COLO668 (cell line): ENCODE results near the gene SUDS3.
"Not testable (repeated sequence)": the region's sequence is repeated elsewhere in the genome, so short reads cannot be mapped to it uniquely, and the experiment has no call there.

ENCODE experiments used
- DNase-seq: peaks from one replicate; lab custom pipeline; 2025; ENCODE audit not compliant: unreplicated experiment; lab: John Stamatoyannopoulos, UW

The SUDS3 gene

DNA sequence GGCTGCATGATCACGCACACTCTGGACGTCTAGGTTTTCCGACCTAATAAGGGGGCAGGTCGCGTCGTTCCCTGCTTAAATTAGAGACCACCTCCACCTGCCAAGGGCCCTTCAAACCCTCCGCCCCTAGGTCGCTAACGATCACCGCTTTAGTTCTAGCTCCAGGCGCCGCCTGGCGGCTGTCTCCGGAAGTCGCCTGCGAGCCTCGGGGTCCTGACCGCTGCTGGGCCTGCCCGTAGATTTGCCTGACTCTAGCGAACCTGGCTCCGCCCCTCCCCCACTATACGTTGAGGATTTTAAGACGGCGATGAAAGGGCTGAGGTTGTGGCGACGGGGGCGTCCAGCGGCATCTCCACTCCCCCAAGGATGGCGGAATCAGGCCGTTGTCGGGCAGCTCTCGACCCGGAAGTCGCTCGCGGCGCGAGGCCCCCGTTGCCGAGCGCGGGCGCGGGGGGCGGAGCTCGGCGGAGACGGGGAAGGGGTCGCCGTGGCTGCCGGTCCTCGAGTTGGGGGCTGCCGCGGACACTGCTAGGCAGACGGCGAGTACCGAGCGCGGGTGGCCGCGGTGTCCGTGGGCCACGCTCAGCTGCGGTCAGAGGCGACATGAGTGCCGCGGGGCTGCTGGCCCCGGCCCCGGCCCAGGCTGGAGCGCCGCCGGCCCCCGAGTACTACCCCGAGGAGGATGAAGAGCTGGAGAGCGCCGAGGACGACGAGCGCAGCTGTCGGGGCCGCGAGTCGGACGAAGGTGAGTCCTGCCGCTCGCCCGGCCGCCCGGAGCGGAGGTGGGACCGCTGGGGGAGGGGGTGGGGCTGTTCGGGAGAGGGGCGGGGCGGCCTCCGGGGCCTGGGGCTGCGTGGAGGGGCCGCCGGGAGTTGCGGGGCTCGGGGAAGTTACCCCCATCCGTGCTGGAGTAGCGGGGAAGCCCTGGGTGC lies at the start of gene SUDS3:
TSS of gene SUDS3 (plus strand) at position 467 of the 932 bp plus-strand sequence. CDS start at position 604, 137 bp downstream.
- peak; percentile 94 for DNase-seq

DNA sequence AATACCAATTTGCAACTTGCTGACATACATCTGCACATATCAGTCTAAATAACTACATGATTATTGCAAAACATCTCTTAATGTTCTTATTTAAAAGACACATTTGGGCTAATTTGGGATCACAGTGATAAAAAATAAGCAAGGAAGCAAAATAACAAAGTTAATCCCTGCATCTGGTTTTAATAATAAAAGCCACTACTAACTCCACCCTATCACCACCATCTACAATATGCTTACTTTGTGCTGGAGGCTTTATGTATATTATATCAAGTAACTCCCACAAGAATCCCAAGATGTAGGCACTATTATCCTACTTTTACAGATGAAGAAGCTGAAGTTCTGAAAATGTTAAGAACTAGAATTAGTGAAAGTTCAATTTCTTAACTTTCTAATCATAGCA lies 49.4 kb upstream of the SUDS3 start:
- DNase-seq, result no peak

DNA sequence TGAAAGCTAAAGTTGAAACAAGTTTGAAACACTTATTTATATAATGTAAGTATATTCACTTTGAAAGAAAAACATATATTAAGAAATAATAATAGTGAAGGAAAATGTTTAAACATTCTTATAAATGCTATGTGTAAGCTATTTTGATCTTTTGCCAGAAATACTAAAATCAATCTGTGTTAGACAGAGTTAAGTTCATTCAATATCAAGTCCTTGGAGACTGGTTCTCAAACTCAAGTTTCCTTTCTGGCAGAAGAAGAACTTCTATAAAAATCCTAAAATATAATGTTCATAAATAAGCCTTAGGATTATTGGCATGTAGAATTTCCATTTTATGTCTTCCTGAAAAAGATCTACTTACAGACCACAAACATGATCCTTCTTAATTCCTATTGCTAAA lies 49.0 kb upstream of the SUDS3 start:
- no peak for DNase-seq

DNA sequence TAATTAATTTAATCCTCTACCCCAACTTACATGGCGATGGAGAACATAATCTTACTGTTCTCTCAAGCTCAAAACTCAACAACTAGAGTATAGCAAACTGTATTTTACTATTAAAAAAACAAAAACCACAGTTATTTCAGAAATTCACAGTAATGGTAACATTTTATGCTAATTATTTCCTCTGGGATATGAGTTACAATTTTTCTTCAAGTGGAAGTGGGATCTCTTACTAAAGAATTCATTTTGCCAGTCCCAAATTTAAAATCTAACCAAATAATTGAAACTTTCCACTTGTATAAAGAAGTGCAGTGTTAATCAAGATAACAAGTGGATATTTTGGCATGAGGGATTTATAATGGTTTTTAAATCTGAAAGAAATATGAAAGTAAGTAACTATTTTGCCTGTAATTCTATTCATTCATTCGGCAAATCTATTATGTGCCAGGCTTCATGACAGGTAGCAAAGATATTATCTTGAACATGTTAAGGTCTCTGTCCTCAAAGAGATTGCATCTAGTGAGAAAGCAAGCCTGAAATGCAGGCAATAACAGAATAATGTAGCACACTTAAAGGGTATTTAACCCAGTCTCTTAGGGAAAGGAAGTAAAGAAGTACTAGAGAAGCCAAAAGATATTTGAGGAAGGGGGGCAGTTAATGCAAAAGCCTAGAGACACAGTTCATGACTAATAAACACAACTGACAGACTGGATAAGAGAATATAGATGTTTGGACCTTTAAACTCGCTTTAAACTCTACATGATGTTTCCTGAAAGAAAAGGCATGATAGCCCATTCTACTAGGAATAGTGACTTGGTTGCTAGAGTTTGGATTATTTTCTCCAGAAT lies 47.6 kb upstream of the SUDS3 start:
- DNase-seq, result no peak

DNA sequence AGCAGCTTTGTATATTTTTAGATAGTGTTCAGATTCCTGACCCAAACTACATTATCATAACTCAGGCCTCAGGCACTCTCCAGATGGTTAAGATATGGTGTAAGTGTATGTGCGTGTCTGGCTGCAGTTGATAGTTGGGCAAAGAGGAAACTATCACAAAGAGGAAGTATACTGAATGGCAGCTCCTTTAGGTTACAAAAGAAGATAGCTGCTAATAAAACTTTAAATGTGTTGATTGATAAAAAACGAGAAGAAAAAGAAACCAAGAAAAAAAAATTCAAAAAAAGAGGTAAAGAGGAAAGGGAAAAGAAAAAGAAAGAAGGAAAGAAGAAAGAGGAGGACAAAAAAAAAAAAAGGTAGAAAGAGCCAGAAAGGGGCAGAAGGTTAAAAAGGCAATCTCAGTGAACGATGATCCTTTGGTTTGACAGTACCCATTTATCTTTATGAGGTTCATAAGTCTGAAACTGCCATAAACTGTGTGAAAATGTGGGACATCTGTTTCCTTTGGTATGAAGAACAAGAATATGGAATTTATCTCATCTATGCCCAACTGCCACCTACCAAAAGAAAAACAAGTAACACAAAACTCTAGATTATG lies 45.8 kb upstream of the SUDS3 start:
- no peak for DNase-seq

DNA sequence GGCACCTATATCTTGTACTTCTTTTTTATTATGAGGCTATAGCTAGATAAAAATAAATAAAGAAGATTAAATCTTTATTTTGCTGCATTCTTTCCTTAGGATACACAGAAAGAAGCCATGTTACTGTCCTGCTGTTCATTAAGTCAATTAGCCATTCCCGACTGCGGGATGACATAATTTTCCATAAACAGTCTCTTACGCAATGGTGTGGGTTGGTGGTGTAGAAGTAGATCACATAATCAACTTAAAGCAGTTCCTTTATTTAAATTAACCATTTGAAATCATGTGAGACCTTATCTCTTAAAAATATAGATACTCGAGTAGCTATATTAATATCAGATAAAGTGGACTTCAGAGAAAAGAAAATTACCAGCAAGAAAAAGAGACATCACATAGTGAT lies 43.8 kb upstream of the SUDS3 start:
- DNase-seq, result no peak

GRCh38 chr12:118334241-118334640 lies 42.1 kb upstream of the SUDS3 start:
- no peak for DNase-seq

DNA sequence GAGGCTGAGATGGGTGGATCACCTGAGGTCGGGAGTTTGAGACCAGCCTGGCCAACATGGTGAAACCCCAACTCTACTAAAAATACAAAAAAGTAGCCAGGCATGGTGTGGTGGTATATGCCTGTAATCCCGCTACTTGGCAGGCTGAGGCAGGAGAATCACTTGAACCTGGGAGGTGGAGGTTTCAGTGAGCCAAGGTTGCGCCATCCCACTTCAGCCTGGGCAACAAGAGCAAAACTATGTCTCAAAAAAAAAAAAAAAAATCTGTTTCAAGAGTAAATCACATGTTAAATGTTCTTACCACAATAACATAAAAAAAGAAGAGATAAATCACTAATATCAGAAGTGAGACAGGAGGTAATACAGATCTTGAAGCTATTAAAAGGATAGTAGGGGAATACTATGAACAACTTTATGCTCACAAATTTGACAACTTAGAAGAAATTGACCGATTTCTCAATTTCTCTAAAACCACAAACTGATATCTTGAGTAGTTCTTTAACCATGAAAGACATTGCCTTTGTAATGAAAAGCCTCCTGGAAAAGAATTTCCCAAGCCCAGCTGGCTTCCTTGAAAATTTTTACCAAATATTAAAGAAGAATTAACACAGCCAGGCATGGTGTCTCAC lies 41.3 kb upstream of the SUDS3 start:
- DNase-seq, result no peak

GRCh38 chr12:118336123-118336522 lies 40.2 kb upstream of the SUDS3 start:
- no peak for DNase-seq

GRCh38 chr12:118337194-118337838 lies 39.0 kb upstream of the SUDS3 start:
- no peak for DNase-seq

DNA sequence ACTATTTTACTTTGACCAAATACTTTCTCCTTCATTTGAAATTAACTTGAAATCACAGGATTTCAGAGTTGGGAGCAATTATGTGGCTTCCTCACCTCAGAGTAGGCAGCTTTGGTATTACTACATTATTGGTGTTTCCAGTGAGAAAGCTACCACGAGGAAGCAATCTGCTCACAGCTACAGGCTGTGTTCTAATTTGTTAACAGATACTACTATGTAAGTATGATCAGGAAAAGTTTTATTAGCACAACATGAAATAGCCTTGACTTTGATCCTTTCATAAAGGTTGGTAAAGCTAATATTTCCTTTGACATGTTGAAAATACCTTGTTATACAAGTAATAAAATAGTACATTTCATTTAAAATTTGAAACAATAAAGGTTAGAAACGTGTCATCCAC lies 34.3 kb upstream of the SUDS3 start:
- DNase-seq, result no peak

DNA sequence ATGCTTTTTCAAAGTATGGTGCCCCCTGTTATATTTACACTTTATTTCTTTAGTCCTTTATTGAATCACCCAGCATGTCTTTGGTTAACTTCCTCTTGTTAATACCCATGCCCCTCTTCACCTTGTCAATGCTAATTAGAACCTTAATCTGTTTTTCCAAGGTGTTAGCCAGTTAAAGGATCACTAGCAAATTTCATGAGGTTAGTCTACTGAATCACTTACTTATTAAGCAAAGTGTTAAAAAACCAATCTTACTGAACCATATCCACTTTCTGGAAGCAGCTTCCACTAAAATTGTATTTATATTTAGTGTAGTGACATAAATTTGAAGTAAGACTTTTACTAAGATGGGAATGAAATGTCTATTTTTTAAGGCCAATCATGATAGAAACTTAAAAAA lies 31.5 kb upstream of the SUDS3 start:
- no peak for DNase-seq

- DNase-seq, result no peak
These were observed 31.0 kb upstream of the SUDS3 start for GRCh38 chr12:118345355-118345754.

DNA sequence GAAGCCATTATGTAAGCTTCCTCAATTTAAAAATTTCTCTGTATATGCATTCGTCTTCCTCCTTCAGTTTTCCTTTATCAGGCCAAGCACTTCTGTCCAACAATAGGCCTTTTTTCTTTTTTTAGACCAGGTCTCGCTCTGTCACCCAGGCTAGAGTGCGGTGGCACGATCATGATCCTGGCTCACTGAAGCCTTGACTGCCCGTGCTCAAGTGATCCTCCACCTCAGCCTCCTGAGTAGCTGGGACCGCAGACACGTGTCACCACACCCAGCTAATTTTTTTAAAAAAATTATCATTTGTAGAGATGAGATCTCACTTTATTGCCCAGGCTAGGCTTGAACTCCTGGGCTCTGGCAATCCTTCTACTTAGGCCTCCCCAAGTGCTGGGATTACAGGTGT lies 29.5 kb upstream of the SUDS3 start:
- DNase-seq, result no peak

GRCh38 chr12:118347916-118348315 lies 28.4 kb upstream of the SUDS3 start:
- DNase-seq, result no peak

DNA sequence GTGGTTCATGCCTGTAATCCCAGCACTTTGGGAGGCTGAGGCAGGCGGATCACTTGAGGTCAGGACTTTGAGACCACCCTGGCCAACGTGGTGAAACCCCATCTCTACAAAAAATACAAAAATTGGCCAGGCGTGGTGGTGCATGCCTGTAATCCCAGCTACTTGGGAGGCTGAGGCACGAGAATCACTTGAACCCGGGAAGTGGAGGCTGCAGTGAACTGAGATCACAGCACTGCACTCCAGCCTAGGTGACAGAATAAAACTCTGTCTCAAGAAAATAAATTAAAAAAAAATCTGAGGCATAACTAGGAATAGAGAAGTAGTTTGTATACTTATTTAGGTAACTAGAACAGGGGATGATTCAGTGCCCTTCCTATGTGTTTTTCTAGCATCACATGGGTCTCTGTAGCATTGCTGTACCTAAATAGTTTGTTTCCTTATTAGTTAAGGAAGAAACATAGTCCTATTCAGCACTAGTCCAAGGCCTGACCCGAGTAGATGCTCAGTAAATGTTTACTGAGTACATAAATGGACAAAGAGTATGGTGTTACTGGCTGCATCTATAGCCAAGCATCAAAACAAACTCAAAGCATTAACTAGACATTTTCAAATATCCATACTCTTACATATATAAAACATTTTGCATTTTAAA lies 25.3 kb upstream of the SUDS3 start:
- DNase-seq, result no peak

GRCh38 chr12:118353721-118354120 lies 22.6 kb upstream of the SUDS3 start:
- DNase-seq, result no peak

- DNase-seq, result not testable (repeated sequence)
These were observed 21.9 kb upstream of the SUDS3 start for GRCh38 chr12:118354503-118354902.

DNA sequence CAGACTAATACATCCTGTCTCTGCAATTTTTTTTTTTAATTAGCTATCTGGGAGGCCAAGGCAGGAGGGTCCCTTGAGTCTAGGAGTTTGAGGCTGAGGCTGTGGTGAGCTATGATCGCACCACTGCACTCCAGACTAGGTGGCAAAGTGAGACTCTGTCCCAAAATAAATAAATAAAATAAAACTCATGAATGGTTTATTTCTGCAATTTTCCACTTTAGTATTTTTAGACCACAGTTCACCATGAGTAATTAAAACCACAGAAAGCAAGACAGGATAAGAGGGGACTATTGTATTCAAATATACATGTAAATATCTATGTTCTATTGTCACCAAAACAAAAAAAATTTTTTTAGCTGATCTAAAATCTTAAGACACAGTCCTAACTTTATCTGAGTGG lies 21.5 kb upstream of the SUDS3 start:
- DNase-seq, result no peak

- no peak for DNase-seq
These were observed 20.5 kb upstream of the SUDS3 start for GRCh38 chr12:118355843-118356242.
